Transverse colon (tissue), 4 donors: Measurements from ENCODE around the gene C19orf67.

Experiments
- EP300 ChIP-seq: sonication (generic); formaldehyde crosslinking; IDR thresholded peaks from one replicate; pipeline ENCODE4 v1.6.1; 2017; ENCODE audit warnings: antibody characterized with exemption, low read depth
- POLR2A ChIP-seq: fragments of 450-650 bp; IDR thresholded peaks from one replicate; pipeline ENCODE4 v1.6.1; 2016; ENCODE audit warnings: antibody characterized with exemption, mild to moderate bottlenecking, moderate library complexity
- POLR2AphosphoS5 ChIP-seq, 3 donors: sonication (generic); formaldehyde crosslinking; IDR thresholded peaks; one replicate each; pipeline ENCODE4 v1.6.1; 2016; ENCODE audit warnings: antibody characterized with exemption in 3 of 3
- TF ChIP-seq, protein P1 (sequence below), 5 experiments: fragments of 200-600 bp in 3 of 5; fragments of 450-650 bp in 2 of 5; sonication (generic) in 3 of 5; IDR thresholded peaks; 1 replicate in 2 of 5; 2 replicates in 3 of 5; pipeline ENCODE4 v1.5.1; 2016 to 2017; ENCODE audit warnings: antibody characterized with exemption in 5 of 5, inconsistent platforms in 3 of 5, mild to moderate bottlenecking in 2 of 5, moderate library complexity in 1 of 5

DNA sequence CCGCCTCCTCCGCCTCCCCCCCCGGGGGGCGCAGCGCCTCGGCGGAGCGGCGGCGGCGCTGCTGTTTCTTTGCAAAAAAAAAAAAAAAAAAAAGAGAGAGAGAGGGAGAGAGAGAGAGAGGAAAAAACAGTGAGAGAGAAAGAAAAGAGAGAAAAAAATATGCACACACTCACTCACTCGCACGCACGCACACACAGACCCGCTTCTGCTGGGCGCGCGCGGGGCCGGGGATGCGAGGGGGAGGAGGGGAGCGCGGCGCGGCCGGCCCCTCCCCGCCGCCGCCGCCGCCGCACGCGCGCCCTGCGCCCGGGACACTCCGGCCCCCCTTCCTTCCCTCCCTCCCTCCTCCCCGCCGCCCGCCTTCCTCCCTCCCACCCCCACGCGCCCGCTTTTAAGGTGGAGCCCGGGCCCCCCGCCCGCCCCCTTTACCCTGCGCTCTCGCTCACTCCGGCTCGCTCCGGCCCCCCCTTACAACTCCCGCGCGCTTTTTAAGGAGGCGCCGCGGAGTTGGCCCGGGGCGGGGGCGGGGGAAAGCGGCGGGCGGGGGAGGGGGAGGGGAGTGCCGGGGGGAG lies 5.0 kb upstream of the C19orf67 start, which contains the start of gene SAMD1:
- TF ChIP-seq POLR2A (no peak), EP300 (no peak), POLR2AphosphoS5 (IDR thresholded peaks at IDR 0.05) (no peak)
- TF ChIP-seq, protein P1, sequence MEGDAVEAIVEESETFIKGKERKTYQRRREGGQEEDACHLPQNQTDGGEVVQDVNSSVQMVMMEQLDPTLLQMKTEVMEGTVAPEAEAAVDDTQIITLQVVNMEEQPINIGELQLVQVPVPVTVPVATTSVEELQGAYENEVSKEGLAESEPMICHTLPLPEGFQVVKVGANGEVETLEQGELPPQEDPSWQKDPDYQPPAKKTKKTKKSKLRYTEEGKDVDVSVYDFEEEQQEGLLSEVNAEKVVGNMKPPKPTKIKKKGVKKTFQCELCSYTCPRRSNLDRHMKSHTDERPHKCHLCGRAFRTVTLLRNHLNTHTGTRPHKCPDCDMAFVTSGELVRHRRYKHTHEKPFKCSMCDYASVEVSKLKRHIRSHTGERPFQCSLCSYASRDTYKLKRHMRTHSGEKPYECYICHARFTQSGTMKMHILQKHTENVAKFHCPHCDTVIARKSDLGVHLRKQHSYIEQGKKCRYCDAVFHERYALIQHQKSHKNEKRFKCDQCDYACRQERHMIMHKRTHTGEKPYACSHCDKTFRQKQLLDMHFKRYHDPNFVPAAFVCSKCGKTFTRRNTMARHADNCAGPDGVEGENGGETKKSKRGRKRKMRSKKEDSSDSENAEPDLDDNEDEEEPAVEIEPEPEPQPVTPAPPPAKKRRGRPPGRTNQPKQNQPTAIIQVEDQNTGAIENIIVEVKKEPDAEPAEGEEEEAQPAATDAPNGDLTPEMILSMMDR (IDR thresholded peaks at IDR 0.05): no peak
